Right forelimb (tissue), 1 donor: ENCODE results near the gene ADCY2.

Source experiments
- DNase-seq: peaks from one replicate; pipeline ENCODE4 v3.0.0-alpha.2; 2018

ADCY2 gene

GRCh38 chr5:7877851-7878250 lies 481.9 kb downstream of the ADCY2 start:
- no peak for DNase-seq

DNA sequence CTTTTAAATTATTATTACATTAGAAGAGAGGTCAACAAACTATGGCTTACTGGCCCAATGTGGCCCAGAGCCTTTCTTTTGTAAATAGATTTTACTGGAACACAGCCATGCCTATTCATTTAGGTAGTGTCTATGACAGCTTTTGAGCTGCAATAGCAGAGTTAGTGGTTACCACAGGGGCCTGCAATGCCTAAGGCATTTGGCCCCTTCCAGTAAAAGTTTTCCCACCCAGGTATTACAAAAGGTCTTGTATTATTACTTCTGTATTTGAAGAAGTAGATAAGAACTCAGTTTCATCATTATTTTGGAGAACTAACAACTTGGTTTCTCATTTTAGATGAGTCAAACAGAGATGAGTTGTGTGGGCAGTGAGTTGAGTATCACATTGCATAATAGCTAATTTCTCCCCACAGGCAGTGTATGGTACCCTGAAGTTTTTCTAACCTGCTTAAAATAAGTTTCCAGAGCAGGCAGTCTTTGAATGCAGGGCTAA lies 482.5 kb downstream of the ADCY2 start:
- DNase-seq: no peak
